IPS DF 6.9 (cell line): ENCODE data around the gene MYOD1.

Experiments used
- DNase-seq: peaks from one replicate; pipeline ENCODE4 v3.0.0-alpha.2; 2013; ENCODE audit warnings: low read depth, low spot score
- H3K27ac ChIP-seq: one replicate; pipeline ENCODE4 v1.5.1; 2013; ENCODE audit warnings: low read length, control low read depth
- H3K27me3 ChIP-seq: 2 replicates; pipeline ENCODE4 v1.6.1; 2013; ENCODE audit warnings: mild to moderate bottlenecking, low read length; ENCODE audit not compliant: control insufficient read depth, insufficient read depth
- H3K36me3 ChIP-seq: 2 replicates; pipeline ENCODE4 v1.6.1; 2013; ENCODE audit warnings: low read length; ENCODE audit not compliant: control insufficient read depth, insufficient read depth
- H3K4me1 ChIP-seq: 2 replicates; pipeline ENCODE4 v1.6.1; 2013; ENCODE audit warnings: low read length; ENCODE audit not compliant: control insufficient read depth, insufficient read depth
- H3K4me3 ChIP-seq: 2 replicates; pipeline ENCODE4 v1.5.1; 2013; ENCODE audit warnings: mild to moderate bottlenecking, low read length
- H3K9me3 ChIP-seq: 2 replicates; pipeline ENCODE4 v1.6.1; 2013; ENCODE audit warnings: low read length, inconsistent platforms; ENCODE audit not compliant: control insufficient read depth, insufficient read depth
- WGBS: extraction: QIAGEN DNeasy Blood & Tissue Kit; methylation state at CpG from one replicate; pipeline ENCODE4 v1.1.7; 2013; ENCODE audit warnings: mixed read lengths, missing lambda C conversion rate; ENCODE audit not compliant: insufficient read length, insufficient coverage; 5-methylcytosine and 5-hydroxymethylcytosine counted together

The MYOD1 gene

GRCh38 chr11:17691976-17692375, 27.4 kb upstream of the MYOD1 start:
- Histone ChIP-seq H3K4me1 (no peaks in the 10 kb centered on the region), H3K36me3 (no peaks in the 10 kb centered on the region), H3K4me3 (no peak overlapping the region), H3K27ac (no peak overlapping the region), H3K9me3 (no peaks in the 10 kb centered on the region), H3K27me3 (peaks cover 13% of the 10 kb centered on the region; the same call in 1 of the 2 replicates)
- DNase-seq = no peak
- no CpG with 5 or more reads among the region's 10 CpGs for WGBS

- no peak for DNase-seq
- Histone ChIP-seq H3K27me3 (peaks cover 14% of the 10 kb centered on the region; the same call in 1 of the 2 replicates), H3K4me1 (no peaks in the 10 kb centered on the region), H3K9me3 (no peaks in the 10 kb centered on the region), H3K36me3 (no peaks in the 10 kb centered on the region), H3K27ac (no peak overlapping the region), H3K4me3 (no peak overlapping the region)
- WGBS = no CpG with 5 or more reads among the region's 7 CpGs
Observed at GRCh38 chr11:17692931-17693330, 26.4 kb upstream of the MYOD1 start.

- Histone ChIP-seq H3K9me3 (no peaks in the 10 kb centered on the region), H3K4me1 (no peaks in the 10 kb centered on the region), H3K27me3 (peaks cover 14% of the 10 kb centered on the region; the same call in 1 of the 2 replicates), H3K27ac (no peak overlapping the region), H3K36me3 (no peaks in the 10 kb centered on the region), H3K4me3 (no peak overlapping the region)
- no CpG with 5 or more reads among the region's 4 CpGs for WGBS
- no peak for DNase-seq
Observed at GRCh38 chr11:17693531-17693930, 25.8 kb upstream of the MYOD1 start.

GRCh38 chr11:17694494-17695110, 24.8 kb upstream of the MYOD1 start:
- Histone ChIP-seq H3K4me3 (no peak overlapping the region), H3K36me3 (no peaks in the 10 kb centered on the region), H3K27me3 (peaks cover 14% of the 10 kb centered on the region; the same call in 1 of the 2 replicates), H3K4me1 (no peaks in the 10 kb centered on the region), H3K27ac (no peak overlapping the region), H3K9me3 (no peaks in the 10 kb centered on the region)
- WGBS = no CpG with 5 or more reads among the region's 10 CpGs
- no peak for DNase-seq

GRCh38 chr11:17695454-17696441, 23.6 kb upstream of the MYOD1 start:
- WGBS = no CpG with 5 or more reads among the region's 68 CpGs
- peaks cover 14% of the 10 kb centered on the region; the same call in 1 of the 2 replicates for H3K27me3 ChIP-seq

GRCh38 chr11:17696741-17697140, 22.6 kb upstream of the MYOD1 start:
- Histone ChIP-seq H3K36me3 (no peaks in the 10 kb centered on the region), H3K9me3 (no peaks in the 10 kb centered on the region), H3K4me3 (no peak overlapping the region), H3K27me3 (peaks cover 14% of the 10 kb centered on the region; the same call in 1 of the 2 replicates), H3K4me1 (no peaks in the 10 kb centered on the region), H3K27ac (no peak overlapping the region)
- DNase-seq = no peak
- no CpG with 5 or more reads among the region's 5 CpGs for WGBS

More at GRCh38 chr11:17695454-17696441, 23.6 kb upstream of the MYOD1 start:
- peak overlapping the region; percentile 24; the same call in 1 of the 2 replicates for H3K4me3 ChIP-seq
- no peaks in the 10 kb centered on the region for H3K9me3 ChIP-seq
- H3K36me3 ChIP-seq = no peaks in the 10 kb centered on the region
- DNase-seq = no peak
- no peaks in the 10 kb centered on the region for H3K4me1 ChIP-seq
- H3K27ac ChIP-seq = no peak overlapping the region

- Histone ChIP-seq H3K9me3 (no peaks in the 10 kb centered on the region), H3K4me3 (no peak overlapping the region), H3K27me3 (peaks cover 14% of the 10 kb centered on the region; the same call in 1 of the 2 replicates), H3K27ac (no peak overlapping the region), H3K36me3 (no peaks in the 10 kb centered on the region), H3K4me1 (no peaks in the 10 kb centered on the region)
- DNase-seq = no peak
- no CpG with 5 or more reads among the region's 6 CpGs for WGBS
Observed at GRCh38 chr11:17697175-17697949, 22.0 kb upstream of the MYOD1 start.

- no peak overlapping the region for H3K27ac ChIP-seq
- peaks cover 14% of the 10 kb centered on the region; the same call in 1 of the 2 replicates for H3K27me3 ChIP-seq
- no CpG with 5 or more reads among the region's 5 CpGs for WGBS
- H3K9me3 ChIP-seq = no peaks in the 10 kb centered on the region
- no peaks in the 10 kb centered on the region for H3K36me3 ChIP-seq
- H3K4me1 ChIP-seq = no peaks in the 10 kb centered on the region
- DNase-seq = no peak
- no peak overlapping the region for H3K4me3 ChIP-seq
Observed at GRCh38 chr11:17699147-17700114, 19.9 kb upstream of the MYOD1 start.

GRCh38 chr11:17700991-17701390, 18.4 kb upstream of the MYOD1 start:
- Histone ChIP-seq H3K9me3 (no peaks in the 10 kb centered on the region), H3K36me3 (no peaks in the 10 kb centered on the region), H3K4me1 (no peaks in the 10 kb centered on the region), H3K27ac (no peak overlapping the region), H3K27me3 (peaks cover 10% of the 10 kb centered on the region; the same call in 1 of the 2 replicates), H3K4me3 (no peak overlapping the region)
- no CpG with 5 or more reads among the region's 4 CpGs for WGBS
- DNase-seq = no peak
